PC-9 (cell line): Measurements from ENCODE around the gene COLQ. TPM values are rescaled to one million over a fixed set of nuclear protein-coding genes. Genes with fewer than 3 reads are reported as not detected.

Experiments used
- BruUV-seq: library from RNA; stranded (reverse); fragments of 400-500 nt; replicated peaks from 2 replicates; lab custom pipeline; 2021; lab: Mats Ljungman, UMichigan
- CTCF ChIA-PET: fragments of 300-600 bp; sonication (Branson Sonifier 250); formaldehyde crosslinking; loops from one replicate; lab custom pipeline; 2022; ENCODE audit warnings: antibody characterized with exemption; lab: Charles Lee
- POLR2A ChIA-PET: fragments of 300-600 bp; sonication (Branson Sonifier 250); formaldehyde crosslinking; loops from one replicate; lab custom pipeline; 2022; ENCODE audit warnings: antibody characterized with exemption; ENCODE audit not compliant: unreplicated experiment; lab: Charles Lee
- DNase-seq, 2 experiments: peaks; one replicate each; pipeline versions ENCODE4 v3.0.0 to v3.0.0-alpha.2; 2015 to 2022; ENCODE audit warnings: mixed read lengths in 1 of 2
- H2AFZ ChIP-seq: fragments of 200-600 bp; sonication (generic); 2 replicates; pipeline ENCODE4 v1.8.1; 2017; ENCODE audit warnings: antibody characterized with exemption
- H3F3A ChIP-seq: fragments of 200-600 bp; sonication (generic); 2 replicates; pipeline ENCODE4 v1.8.1; 2017; ENCODE audit warnings: antibody characterized with exemption, mild to moderate bottlenecking, low read depth; ENCODE audit not compliant: insufficient read depth
- H3K27ac ChIP-seq: fragments of 200-600 bp; sonication (generic); 2 replicates; pipeline ENCODE4 v1.6.1; 2016; ENCODE audit warnings: mixed run types
- H3K27me3 ChIP-seq: fragments of 200-600 bp; sonication (generic); 2 replicates; pipeline ENCODE4 v1.6.1; 2016; ENCODE audit warnings: low read depth, mixed run types; ENCODE audit not compliant: insufficient read depth
- H3K36me3 ChIP-seq: fragments of 200-600 bp; sonication (generic); 2 replicates; pipeline ENCODE4 v1.6.1; 2016; ENCODE audit warnings: low read depth, mixed run types
- H3K4me1 ChIP-seq: fragments of 200-600 bp; sonication (generic); replicated peaks from 2 replicates; pipeline ENCODE4 v1.6.1; 2016; ENCODE audit warnings: mixed run types; ENCODE audit not compliant: insufficient read depth
- H3K4me2 ChIP-seq: fragments of 200-600 bp; sonication (generic); 2 replicates; pipeline ENCODE4 v1.6.1; 2017; ENCODE audit warnings: mixed run types
- H3K4me3 ChIP-seq: fragments of 200-600 bp; sonication (generic); 2 replicates; pipeline ENCODE4 v1.6.1; 2016; ENCODE audit warnings: mixed run types
- H3K79me2 ChIP-seq: fragments of 200-600 bp; sonication (generic); 2 replicates; pipeline ENCODE4 v1.6.1; 2017; ENCODE audit warnings: low read depth, mixed run types
- H3K9me2 ChIP-seq: fragments of 200-600 bp; sonication (generic); 2 replicates; pipeline ENCODE4 v1.8.1; 2017; ENCODE audit warnings: mild to moderate bottlenecking; ENCODE audit not compliant: insufficient read depth
- H3K9me3 ChIP-seq: fragments of 200-600 bp; sonication (generic); 2 replicates; pipeline ENCODE4 v1.8.1; 2016; ENCODE audit warnings: low read depth; ENCODE audit not compliant: insufficient read depth
- H4K20me1 ChIP-seq: fragments of 200-600 bp; sonication (generic); 2 replicates; pipeline ENCODE4 v1.8.1; 2017; ENCODE audit not compliant: insufficient read depth
- EZH2 ChIP-seq: fragments of 200-600 bp; sonication (generic); IDR thresholded peaks from 2 replicates; pipeline ENCODE4 v1.8.0; 2017; ENCODE audit warnings: antibody characterized with exemption, low read depth
- intact Hi-C: fragments of 100-400 bp; cut with micrococcal nuclease; formaldehyde crosslinking; loops from one replicate; pipeline ENCODE4 v1.10.0; 2022; ENCODE audit not compliant: unreplicated experiment
- total RNA-seq: library from RNA; stranded (reverse); gene quantifications from 2 replicates; pipeline ENCODE4 v1.2.3, GENCODE V29; 2021
- TF ChIP-seq, protein P1 (sequence below): fragments of 200-600 bp; sonication (generic); conservative IDR thresholded peaks from 2 replicates; pipeline ENCODE4 v1.6.1; 2017; ENCODE audit warnings: mixed run types, antibody characterized with exemption, mild to moderate bottlenecking, moderate library complexity

COLQ gene
- total RNA-seq, 1 experiment from 2014 or later = 0.79 TPM

DNA sequence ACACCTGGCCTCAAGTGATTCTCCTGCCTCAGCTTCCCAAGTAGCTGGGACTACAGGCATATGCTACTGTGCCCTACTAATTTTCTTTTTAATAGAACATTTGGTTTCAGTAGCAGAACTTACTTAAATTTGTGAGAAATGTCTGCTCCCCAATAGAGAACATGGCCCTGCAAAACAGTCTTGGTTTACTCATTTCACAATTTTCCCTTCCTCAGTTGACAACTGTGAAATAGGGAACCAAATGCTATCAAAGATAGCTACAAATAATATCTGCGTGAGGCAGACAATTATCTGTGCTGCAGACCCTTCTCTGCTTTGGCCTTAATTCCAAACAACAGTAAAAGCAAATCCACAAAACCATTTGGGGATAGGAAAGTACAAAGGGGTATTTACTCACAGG, 116.7 kb downstream of the COLQ start:
- ChIA-PET POLR2A (interaction anchor here (0.6 kb wide), 1 partner anchor 65 kb away, joined by 3 read pairs; no protein-coding TSS in a partner anchor), CTCF (interaction anchor here (0.6 to 1.7 kb wide), 4 partner anchors 28 to 201 kb away, joined by 3 to 18 read pairs (median 7); no protein-coding TSS in a partner anchor)
- no peaks in the 10 kb centered on the region for H3K27me3 ChIP-seq
- no peaks in the 10 kb centered on the region for H3K9me2 ChIP-seq
- H2AFZ ChIP-seq = no peak overlapping the region
- intact Hi-C loops = loop anchor here (1.0 to 10.0 kb wide), 7 partner anchors 26 to 480 kb away; partner anchors contain the start of gene CAPN7
- no peak overlapping the region for H3K4me3 ChIP-seq
- H3F3A ChIP-seq = no peaks in the 10 kb centered on the region
- H4K20me1 ChIP-seq = no peaks in the 10 kb centered on the region
- no peak overlapping the region for H3K27ac ChIP-seq
- no peak for TF ChIP-seq EZH2
- TF ChIP-seq, protein P1, sequence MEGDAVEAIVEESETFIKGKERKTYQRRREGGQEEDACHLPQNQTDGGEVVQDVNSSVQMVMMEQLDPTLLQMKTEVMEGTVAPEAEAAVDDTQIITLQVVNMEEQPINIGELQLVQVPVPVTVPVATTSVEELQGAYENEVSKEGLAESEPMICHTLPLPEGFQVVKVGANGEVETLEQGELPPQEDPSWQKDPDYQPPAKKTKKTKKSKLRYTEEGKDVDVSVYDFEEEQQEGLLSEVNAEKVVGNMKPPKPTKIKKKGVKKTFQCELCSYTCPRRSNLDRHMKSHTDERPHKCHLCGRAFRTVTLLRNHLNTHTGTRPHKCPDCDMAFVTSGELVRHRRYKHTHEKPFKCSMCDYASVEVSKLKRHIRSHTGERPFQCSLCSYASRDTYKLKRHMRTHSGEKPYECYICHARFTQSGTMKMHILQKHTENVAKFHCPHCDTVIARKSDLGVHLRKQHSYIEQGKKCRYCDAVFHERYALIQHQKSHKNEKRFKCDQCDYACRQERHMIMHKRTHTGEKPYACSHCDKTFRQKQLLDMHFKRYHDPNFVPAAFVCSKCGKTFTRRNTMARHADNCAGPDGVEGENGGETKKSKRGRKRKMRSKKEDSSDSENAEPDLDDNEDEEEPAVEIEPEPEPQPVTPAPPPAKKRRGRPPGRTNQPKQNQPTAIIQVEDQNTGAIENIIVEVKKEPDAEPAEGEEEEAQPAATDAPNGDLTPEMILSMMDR = no peak
- BruUV-seq = no TSS peak
- peaks cover 8% of the 10 kb centered on the region; the same call in 1 of the 2 replicates for H3K4me1 ChIP-seq
- DNase-seq = no peak
- H3K9me3 ChIP-seq = no peaks in the 10 kb centered on the region
- no peaks in the 10 kb centered on the region for H3K36me3 ChIP-seq
- H3K4me2 ChIP-seq = no peak overlapping the region
- no peaks in the 10 kb centered on the region for H3K79me2 ChIP-seq

DNA sequence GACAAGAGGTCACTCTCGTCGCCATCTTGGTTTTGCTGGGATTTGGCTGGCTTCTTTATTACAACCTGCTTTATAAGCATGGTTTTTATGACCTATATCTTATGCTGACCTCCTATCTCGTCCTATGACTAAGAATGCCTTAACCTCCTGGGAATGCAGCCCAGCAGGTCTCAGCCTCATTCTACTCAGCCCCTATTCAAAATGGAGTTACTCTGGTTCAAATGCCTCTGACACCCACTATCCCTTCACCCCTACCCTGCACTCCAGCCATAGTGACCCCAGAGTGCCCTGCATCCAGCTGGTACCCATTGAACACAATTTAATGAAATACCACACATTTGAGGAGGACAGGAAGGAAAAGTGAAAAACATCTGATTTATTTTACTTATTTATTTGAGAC, 117.5 kb downstream of the COLQ start:
- no peaks in the 10 kb centered on the region for H4K20me1 ChIP-seq
- no peak overlapping the region for H3K27ac ChIP-seq
- H3K9me2 ChIP-seq = no peaks in the 10 kb centered on the region
- no peak overlapping the region for H3K4me3 ChIP-seq
- H3K4me1 ChIP-seq = peaks cover 8% of the 10 kb centered on the region; the same call in 1 of the 2 replicates
- H3K9me3 ChIP-seq = no peaks in the 10 kb centered on the region
- CTCF ChIA-PET = interaction anchor here (0.6 kb wide), 1 partner anchor 198 kb away, joined by 3 read pairs; no protein-coding TSS in a partner anchor
- DNase-seq = peak in 1 of 2 experiments; percentile 11
- no peak overlapping the region; the same call in 1 of the 2 replicates for H3K4me2 ChIP-seq
- H3F3A ChIP-seq = no peaks in the 10 kb centered on the region
- intact Hi-C loops = loop anchor here (2.0 to 10.0 kb wide), 4 partner anchors 25 to 479 kb away; partner anchors contain the start of gene CAPN7
- no peaks in the 10 kb centered on the region for H3K36me3 ChIP-seq
- H3K27me3 ChIP-seq = no peaks in the 10 kb centered on the region
- POLR2A ChIA-PET = no interaction called here
- BruUV-seq = no TSS peak
- H3K79me2 ChIP-seq = no peaks in the 10 kb centered on the region
- TF ChIP-seq, protein P1 = no peak
- no peak for TF ChIP-seq EZH2
- H2AFZ ChIP-seq = no peak overlapping the region

DNA sequence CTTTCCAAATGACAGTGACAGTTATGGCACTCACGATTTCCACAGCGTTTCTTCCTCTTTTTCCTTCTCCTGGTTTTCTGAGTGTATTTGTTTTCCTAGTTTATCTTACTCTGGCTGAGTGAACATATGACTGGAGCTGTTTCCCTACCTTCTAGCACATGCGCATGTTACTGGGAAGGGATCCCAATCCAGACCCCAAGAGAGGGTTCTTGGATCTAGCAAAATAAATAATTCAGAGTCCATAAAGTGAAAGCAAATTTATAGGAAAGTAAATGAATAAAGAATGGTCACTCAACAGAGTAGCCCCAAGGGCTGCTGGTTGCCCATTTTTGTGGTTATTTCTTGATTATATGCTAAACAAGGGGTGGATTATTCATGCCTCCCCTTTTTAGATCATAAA, 118.0 kb downstream of the COLQ start:
- Histone ChIP-seq H3K4me1 (peaks cover 8% of the 10 kb centered on the region; the same call in 1 of the 2 replicates), H3K4me2 (no peak overlapping the region; the same call in 1 of the 2 replicates), H4K20me1 (no peaks in the 10 kb centered on the region), H3K9me2 (no peaks in the 10 kb centered on the region), H3K9me3 (no peaks in the 10 kb centered on the region), H3K27ac (no peak overlapping the region), H3K4me3 (no peak overlapping the region), H3F3A (no peaks in the 10 kb centered on the region), H3K36me3 (no peaks in the 10 kb centered on the region), H2AFZ (no peak overlapping the region), H3K79me2 (no peaks in the 10 kb centered on the region), H3K27me3 (no peaks in the 10 kb centered on the region)
- BruUV-seq = no TSS peak
- ChIA-PET CTCF (no interaction called here), POLR2A (no interaction called here)
- no peak for TF ChIP-seq EZH2
- TF ChIP-seq, protein P1 = no peak
- intact Hi-C loops = loop anchor here (10.0 kb wide), 2 partner anchors 289 to 479 kb away; no protein-coding TSS in a partner anchor
- no peak for DNase-seq
